Measurements from ENCODE around the gene PPARD.

PPARD gene

DNA sequence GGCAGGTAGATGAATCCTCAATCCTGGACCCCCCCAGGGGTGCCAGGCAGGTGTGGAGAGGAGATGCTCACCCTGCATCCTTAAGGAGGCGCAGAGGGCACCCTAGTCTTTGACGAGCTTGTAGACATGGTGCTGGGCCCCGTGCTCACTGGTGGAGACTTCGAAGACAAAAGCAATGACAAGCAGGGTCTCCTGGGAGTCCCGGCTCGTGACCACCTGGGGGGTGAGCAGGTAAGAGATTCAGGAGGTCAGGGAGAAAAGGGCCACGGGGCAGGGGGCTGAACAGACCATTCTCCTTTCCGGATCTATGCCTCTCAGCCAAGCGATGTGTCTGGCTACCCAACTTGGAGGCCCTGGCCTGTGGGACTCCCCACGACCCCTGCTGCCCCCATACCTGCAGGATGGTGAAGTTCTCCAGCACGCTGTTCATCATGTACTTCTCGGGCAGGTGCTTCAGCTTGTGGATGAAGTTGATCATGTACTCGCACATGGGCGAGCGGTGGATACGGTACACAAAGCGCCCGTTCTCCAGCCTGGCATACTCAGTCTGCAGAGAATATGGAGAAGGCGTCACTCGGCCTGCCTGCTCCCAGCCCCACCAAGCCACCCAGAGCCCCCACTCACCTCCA, 132.7 kb downstream of the PPARD start:
- DNase-seq: no peak

DNA sequence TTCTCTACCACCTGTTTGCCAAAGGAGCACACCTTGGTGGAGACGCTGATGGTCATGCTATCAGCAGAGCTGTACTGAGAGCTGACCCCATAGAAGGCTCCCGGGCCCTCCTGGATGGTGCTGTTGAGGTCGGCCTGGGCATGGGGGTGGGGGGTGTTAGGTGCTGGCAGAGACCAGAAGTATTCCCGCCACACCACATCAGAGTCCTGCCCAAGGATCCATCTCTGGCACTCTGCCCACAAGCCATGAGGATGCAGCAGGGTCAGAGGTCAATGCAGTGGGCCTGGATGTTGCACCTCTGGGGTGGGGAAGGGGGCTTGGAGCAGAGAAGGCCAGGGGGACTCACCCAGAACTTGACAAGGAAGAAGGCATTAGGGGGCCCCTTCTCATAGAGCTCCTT, 133.2 kb downstream of the PPARD start:
- no peak for DNase-seq

DNA sequence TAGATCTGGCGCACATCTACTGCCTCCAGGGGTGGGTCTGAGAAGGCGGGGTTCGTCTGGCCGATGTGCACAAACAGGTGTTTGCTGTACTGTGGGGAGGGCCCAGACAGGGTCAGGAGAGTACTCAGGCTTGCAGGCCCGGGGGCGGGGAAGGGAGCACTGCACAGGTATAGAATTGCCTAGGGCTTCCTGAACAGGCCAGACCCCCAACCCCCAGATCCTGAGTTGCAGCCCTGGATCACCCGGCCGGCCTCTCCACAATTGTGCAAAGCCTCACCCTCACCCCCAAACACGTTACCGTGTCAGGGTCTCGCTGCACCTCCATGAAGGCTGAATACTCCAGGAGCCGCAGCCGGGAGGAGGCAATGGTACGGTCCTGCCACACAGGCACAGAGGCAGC, 133.6 kb downstream of the PPARD start:
- no peak for DNase-seq

DNA sequence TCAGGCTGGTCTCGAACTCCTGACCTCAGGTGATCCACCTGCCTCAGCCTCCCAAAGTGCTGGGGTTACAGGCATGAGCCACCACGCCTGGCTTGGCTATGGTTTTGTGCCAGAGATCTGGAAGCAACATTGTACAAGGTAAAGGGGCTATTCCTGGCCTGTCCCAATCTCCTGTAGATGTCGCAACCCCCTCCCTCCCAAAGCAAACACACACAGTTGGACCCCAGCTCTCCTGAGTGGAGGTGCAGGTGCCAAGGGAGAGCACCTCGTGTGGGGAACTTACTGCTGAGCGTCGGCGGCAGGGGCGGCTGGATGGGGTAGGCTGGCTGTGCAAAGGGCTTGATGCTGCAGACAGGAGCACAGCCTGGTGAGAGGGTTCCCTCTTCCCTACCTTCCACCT, 134.7 kb downstream of the PPARD start:
- no peak for DNase-seq
